ENCODE measurements around the gene FMN1. TPM values are rescaled to one million over a fixed set of nuclear protein-coding genes. Genes with fewer than 3 reads are reported as not detected.

FMN1 gene
- total RNA-seq, 1 donor from 2014 or later = 5.3 TPM

- DNase-seq = no peak
These were observed 6.4 kb upstream of the FMN1 start for GRCh38 chr15:33200903-33201302.

- DNase-seq = no peak
These were observed 5.9 kb upstream of the FMN1 start for GRCh38 chr15:33200444-33200843.

- DNase-seq = no peak
These were observed 4.0 kb upstream of the FMN1 start for GRCh38 chr15:33198541-33198940.

GRCh38 chr15:33197636-33198035 lies 3.1 kb upstream of the FMN1 start:
- no peak for DNase-seq

GRCh38 chr15:33194237-33194636 lies 277 bp downstream of the FMN1 start:
- DNase-seq = peak; percentile 15

GRCh38 chr15:33191591-33191990 lies 2.9 kb downstream of the FMN1 start:
- DNase-seq = peak; percentile 28

- no peak for DNase-seq
These were observed 4.0 kb downstream of the FMN1 start for GRCh38 chr15:33190539-33190938.

- DNase-seq = no peak
These were observed 5.8 kb downstream of the FMN1 start for GRCh38 chr15:33188641-33189257.

- no peak for DNase-seq
These were observed 6.4 kb downstream of the FMN1 start for GRCh38 chr15:33188159-33188558.

- DNase-seq = no peak
These were observed 11.2 kb downstream of the FMN1 start for GRCh38 chr15:33183334-33183733.

GRCh38 chr15:33182926-33183325 lies 11.6 kb downstream of the FMN1 start:
- no peak for DNase-seq

- no peak for DNase-seq
These were observed 12.1 kb downstream of the FMN1 start for GRCh38 chr15:33182278-33182905.

- DNase-seq = no peak
These were observed 14.6 kb downstream of the FMN1 start for GRCh38 chr15:33179874-33180273.

- no peak for DNase-seq
These were observed 23.3 kb downstream of the FMN1 start for GRCh38 chr15:33171202-33171601.

- DNase-seq = no peak
These were observed 24.9 kb downstream of the FMN1 start for GRCh38 chr15:33169625-33170024.

GRCh38 chr15:33168444-33168843 lies 26.1 kb downstream of the FMN1 start:
- no peak for DNase-seq

- no peak for DNase-seq
These were observed 30.7 kb downstream of the FMN1 start for GRCh38 chr15:33163816-33164215.

- no peak for DNase-seq
These were observed 33.3 kb downstream of the FMN1 start for GRCh38 chr15:33161209-33161608.

- DNase-seq = peak; percentile 39
These were observed 33.8 kb downstream of the FMN1 start for GRCh38 chr15:33160581-33161165.

GRCh38 chr15:33159726-33160453 lies 34.6 kb downstream of the FMN1 start:
- no peak for DNase-seq

- no peak for DNase-seq
These were observed 36.1 kb downstream of the FMN1 start for GRCh38 chr15:33158366-33158765.

- no peak for DNase-seq
These were observed 37.0 kb downstream of the FMN1 start for GRCh38 chr15:33157371-33158037.

Data from tongue (tissue), 2 donors.